Erythroblast (primary cell): ENCODE results near the gene CHD5.

ENCODE experiments used
- GATA1 ChIP-seq: IDR thresholded peaks from 2 replicates; pipeline ENCODE4 v1.6.1; 2011; ENCODE audit warnings: low read depth, mild to moderate bottlenecking, control low read depth, low read length, moderate library complexity
- POLR2A ChIP-seq: IDR thresholded peaks from 2 replicates; pipeline ENCODE4 v1.6.1; 2011; ENCODE audit warnings: mild to moderate bottlenecking, low read length

DNA sequence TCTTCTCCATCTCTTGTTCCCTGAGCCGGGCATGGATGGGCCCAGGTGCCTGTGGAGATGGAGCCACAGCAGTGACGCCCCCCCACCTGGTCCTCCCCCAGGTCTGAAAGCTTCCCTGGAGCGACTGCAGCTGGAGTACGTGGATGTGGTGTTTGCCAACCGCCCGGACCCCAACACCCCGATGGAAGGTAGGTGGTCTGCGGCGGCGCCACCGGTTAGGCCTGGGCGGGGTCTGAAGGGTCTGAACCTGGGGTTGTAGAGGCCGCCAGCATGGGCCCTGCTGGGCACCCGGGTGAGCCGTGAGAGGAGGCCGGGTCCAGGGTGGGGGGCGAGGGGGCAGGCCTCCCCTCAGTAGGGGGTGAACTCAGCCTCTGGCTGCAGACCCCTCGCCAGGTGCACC lies 89.8 kb downstream of the CHD5 start:
- TF ChIP-seq POLR2A (no peak), GATA1 (no peak)
